Hematopoietic multipotent progenitor cell treated with erythropoietin and hydrocortisone succinate and interleukin-3 and kit ligand, for 4 days (in vitro differentiated cells): ENCODE measurements around the gene USP4.

ENCODE experiments used
- DNase-seq: peaks from one replicate; pipeline ENCODE4 v3.0.0-alpha.2; 2015

The USP4 gene

GRCh38 chr3:49294343-49294742 is 45.5 kb downstream of the USP4 start:
- no peak for DNase-seq

GRCh38 chr3:49283997-49284396 is 55.9 kb downstream of the USP4 start:
- no peak for DNase-seq

- DNase-seq, result no peak
Observed at GRCh38 chr3:49279376-49279775, 60.5 kb downstream of the USP4 start.

GRCh38 chr3:49278548-49278947 is 61.3 kb downstream of the USP4 start:
- no peak for DNase-seq

- DNase-seq, result peak; percentile 53
Observed at GRCh38 chr3:49277383-49277775, 62.5 kb downstream of the USP4 start.

GRCh38 chr3:49276475-49277382 is 63.1 kb downstream of the USP4 start, which contains the start of gene C3orf62:
C3orf62 (minus strand) TSS chr3:49277232; CDS start chr3:49276872, 360 bp downstream.
- DNase-seq, result peak; percentile 96

GRCh38 chr3:49273825-49274532 is 65.9 kb downstream of the USP4 start:
- no peak for DNase-seq

GRCh38 chr3:49271047-49271446 is 68.8 kb downstream of the USP4 start:
- no peak for DNase-seq

- DNase-seq, result no peak
Observed at GRCh38 chr3:49270156-49270500, 69.7 kb downstream of the USP4 start.

GRCh38 chr3:49269443-49270155 is 70.3 kb downstream of the USP4 start:
- DNase-seq, result no peak

- DNase-seq, result no peak
Observed at GRCh38 chr3:49266410-49267095, 73.3 kb downstream of the USP4 start.

- no peak for DNase-seq
Observed at GRCh38 chr3:49265661-49266386, 74.0 kb downstream of the USP4 start.

- DNase-seq, result no peak
Observed at GRCh38 chr3:49263159-49263889, 76.5 kb downstream of the USP4 start.

- no peak for DNase-seq
Observed at GRCh38 chr3:49260806-49261324, 79.0 kb downstream of the USP4 start.

GRCh38 chr3:49257187-49257586 is 82.7 kb downstream of the USP4 start:
- DNase-seq, result no peak

GRCh38 chr3:49255718-49256511 is 83.9 kb downstream of the USP4 start:
- DNase-seq, result no peak

GRCh38 chr3:49255112-49255511 is 84.7 kb downstream of the USP4 start:
- peak; percentile 70 for DNase-seq

- no peak for DNase-seq
Observed at GRCh38 chr3:49253512-49253911, 86.3 kb downstream of the USP4 start.

GRCh38 chr3:49248840-49249227 is 91.0 kb downstream of the USP4 start:
- DNase-seq, result peak; percentile 74

GRCh38 chr3:49244581-49245205 is 95.2 kb downstream of the USP4 start:
- peak; percentile 54 for DNase-seq
